ENCODE measurements around the gene PTDSS2. TPM values are rescaled to one million over a fixed set of nuclear protein-coding genes. Genes with fewer than 3 reads are reported as not detected.
"Not testable (repeated sequence)": the region's sequence is repeated elsewhere in the genome, so short reads cannot be mapped to it uniquely, and the experiment has no call there.

The PTDSS2 gene
- total RNA-seq, 1 donor from 2014 or later: 52.4 TPM

DNA sequence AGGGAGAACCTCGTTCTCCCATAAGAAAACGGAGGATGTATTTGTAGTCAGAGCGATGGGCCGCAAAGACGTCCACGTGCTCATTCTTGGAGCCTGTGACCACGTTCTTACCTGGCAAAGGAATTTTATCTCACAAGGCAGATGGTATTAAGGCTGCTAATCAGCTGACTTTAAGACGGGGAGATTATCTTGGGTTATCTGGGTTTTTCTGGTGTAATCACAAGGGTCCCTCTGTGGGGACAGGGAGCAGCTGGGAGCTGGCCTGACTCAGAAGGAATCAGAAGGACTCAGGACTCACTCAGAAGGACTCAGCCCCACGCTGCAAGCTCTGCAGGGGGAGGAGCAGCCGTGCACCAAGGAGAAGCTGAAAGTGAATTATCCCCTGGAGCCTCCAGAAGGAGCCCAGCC, 27.8 kb upstream of the PTDSS2 start:
- Mint-ChIP-seq H3K27ac (ENCODE audit: unreplicated experiment) (no peak overlapping the region), H3K4me3 (no peak overlapping the region), H3K27me3 (ENCODE audit: low read depth) (peaks cover 53% of the 10 kb centered on the region), H3K36me3 (ENCODE audit: low read depth) (no peaks in the 10 kb centered on the region), H3K4me1 (no peaks in the 10 kb centered on the region), H3K9me3 (no peaks in the 10 kb centered on the region)
- TF ChIP-seq, protein P1, sequence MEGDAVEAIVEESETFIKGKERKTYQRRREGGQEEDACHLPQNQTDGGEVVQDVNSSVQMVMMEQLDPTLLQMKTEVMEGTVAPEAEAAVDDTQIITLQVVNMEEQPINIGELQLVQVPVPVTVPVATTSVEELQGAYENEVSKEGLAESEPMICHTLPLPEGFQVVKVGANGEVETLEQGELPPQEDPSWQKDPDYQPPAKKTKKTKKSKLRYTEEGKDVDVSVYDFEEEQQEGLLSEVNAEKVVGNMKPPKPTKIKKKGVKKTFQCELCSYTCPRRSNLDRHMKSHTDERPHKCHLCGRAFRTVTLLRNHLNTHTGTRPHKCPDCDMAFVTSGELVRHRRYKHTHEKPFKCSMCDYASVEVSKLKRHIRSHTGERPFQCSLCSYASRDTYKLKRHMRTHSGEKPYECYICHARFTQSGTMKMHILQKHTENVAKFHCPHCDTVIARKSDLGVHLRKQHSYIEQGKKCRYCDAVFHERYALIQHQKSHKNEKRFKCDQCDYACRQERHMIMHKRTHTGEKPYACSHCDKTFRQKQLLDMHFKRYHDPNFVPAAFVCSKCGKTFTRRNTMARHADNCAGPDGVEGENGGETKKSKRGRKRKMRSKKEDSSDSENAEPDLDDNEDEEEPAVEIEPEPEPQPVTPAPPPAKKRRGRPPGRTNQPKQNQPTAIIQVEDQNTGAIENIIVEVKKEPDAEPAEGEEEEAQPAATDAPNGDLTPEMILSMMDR (conservative IDR thresholded peaks at IDR 0.05): no peak
- DNase-seq (ENCODE audit: low read depth, low spot score): no peak

DNA sequence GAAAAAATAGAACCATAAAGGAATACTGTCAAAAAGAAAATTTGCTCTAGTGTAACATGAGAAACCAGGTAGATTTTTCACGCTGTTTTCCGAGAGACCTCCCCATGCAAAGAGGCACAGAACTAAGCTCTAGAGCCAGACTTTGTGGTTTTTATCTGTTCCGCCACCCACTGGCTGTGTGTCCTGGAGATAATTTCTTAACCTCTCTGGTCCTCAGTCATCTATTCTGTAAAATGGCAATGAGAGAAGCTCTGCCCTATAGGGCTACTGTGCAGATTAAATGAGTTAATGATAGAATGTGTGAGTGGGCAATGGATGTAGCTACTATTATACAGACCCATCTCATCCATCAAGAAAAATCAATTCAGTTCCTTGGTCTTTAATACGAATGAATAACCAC, 25.8 kb upstream of the PTDSS2 start:
- Mint-ChIP-seq H3K4me1 (no peaks in the 10 kb centered on the region), H3K27ac (ENCODE audit: unreplicated experiment) (no peak overlapping the region), H3K36me3 (ENCODE audit: low read depth) (no peaks in the 10 kb centered on the region), H3K9me3 (no peaks in the 10 kb centered on the region), H3K4me3 (no peak overlapping the region), H3K27me3 (ENCODE audit: low read depth) (peaks cover 36% of the 10 kb centered on the region)
- TF ChIP-seq, protein P1 (conservative IDR thresholded peaks at IDR 0.05): no peak
- no peak for DNase-seq (ENCODE audit: low read depth, low spot score)

DNA sequence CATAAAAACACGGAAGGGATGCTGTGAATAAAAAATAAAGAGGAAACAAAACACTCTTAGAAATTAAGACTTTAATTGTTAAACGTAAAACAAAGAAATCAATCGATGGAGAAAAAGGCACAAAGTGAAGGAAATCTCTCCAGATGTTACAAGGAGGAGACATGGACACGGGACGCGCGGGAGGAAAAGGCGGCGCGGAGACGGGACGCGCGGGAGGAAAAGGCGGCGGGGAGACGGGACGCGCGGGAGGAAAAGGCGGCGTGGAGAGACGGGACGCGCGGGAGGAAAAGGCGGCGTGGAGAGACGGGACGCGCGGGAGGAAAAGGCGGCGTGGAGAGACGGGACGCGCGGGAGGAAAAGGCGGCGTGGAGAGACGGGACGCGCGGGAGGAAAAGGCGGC, 25.3 kb upstream of the PTDSS2 start:
- not testable (repeated sequence) for H3K4me1 Mint-ChIP-seq; DNase-seq (ENCODE audit: low read depth, low spot score); H3K9me3 Mint-ChIP-seq; H3K4me3 Mint-ChIP-seq; H3K36me3 Mint-ChIP-seq (ENCODE audit: low read depth); H3K27ac Mint-ChIP-seq (ENCODE audit: unreplicated experiment)
- peaks cover 34% of the 10 kb centered on the region for H3K27me3 Mint-ChIP-seq (ENCODE audit: low read depth)

DNA sequence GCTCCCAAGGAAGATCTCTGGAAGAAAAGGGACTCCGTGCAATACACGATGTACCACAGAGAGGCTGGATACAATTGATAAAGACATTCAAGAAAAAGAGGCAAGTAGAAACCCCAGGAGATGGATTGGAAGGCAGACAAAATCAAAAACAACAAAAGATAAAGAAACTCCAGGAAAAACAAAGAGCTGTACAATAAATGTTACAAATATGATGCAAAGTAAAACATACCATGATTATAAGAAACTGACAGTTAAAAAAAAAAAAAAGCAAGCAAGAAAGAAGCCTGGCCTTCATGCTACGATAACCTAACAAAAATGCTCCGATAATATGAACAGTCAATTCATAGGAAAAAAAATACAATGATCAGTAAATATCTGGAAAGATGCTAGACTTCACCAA, 24.8 kb upstream of the PTDSS2 start:
- no peaks in the 10 kb centered on the region for H3K9me3 Mint-ChIP-seq
- H3K36me3 Mint-ChIP-seq (ENCODE audit: low read depth): no peaks in the 10 kb centered on the region
- DNase-seq (ENCODE audit: low read depth, low spot score): no peak
- H3K4me1 Mint-ChIP-seq: no peaks in the 10 kb centered on the region
- H3K27me3 Mint-ChIP-seq (ENCODE audit: low read depth): peaks cover 33% of the 10 kb centered on the region
- no peak overlapping the region for H3K27ac Mint-ChIP-seq (ENCODE audit: unreplicated experiment)
- no peak overlapping the region for H3K4me3 Mint-ChIP-seq
- TF ChIP-seq, protein P1 (conservative IDR thresholded peaks at IDR 0.05): no peak

DNA sequence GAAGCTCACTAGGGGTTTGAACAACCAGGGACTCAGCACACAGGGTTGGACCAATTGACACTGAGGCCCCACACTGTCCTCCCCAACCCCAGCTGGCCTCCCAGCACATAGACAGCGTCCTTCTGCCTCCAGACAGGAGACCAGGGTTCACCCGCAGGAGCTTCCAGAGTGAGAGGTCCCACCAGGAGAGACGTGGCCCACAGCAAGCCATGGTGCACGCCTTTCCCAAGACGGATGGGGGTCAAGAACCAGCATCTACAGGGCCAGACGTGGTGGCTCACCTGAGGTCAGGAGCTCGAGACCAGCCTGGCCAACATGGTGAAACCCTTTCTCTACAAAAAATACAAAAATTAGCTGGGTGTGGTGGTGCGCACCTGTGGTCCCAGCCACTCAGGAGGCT, 23.2 kb upstream of the PTDSS2 start:
- Mint-ChIP-seq H3K27me3 (ENCODE audit: low read depth) (peaks cover 32% of the 10 kb centered on the region), H3K27ac (ENCODE audit: unreplicated experiment) (no peak overlapping the region), H3K4me3 (no peak overlapping the region), H3K36me3 (ENCODE audit: low read depth) (no peaks in the 10 kb centered on the region), H3K9me3 (no peaks in the 10 kb centered on the region), H3K4me1 (no peaks in the 10 kb centered on the region)
- DNase-seq (ENCODE audit: low read depth, low spot score): no peak
- TF ChIP-seq, protein P1 (conservative IDR thresholded peaks at IDR 0.05): no peak

DNA sequence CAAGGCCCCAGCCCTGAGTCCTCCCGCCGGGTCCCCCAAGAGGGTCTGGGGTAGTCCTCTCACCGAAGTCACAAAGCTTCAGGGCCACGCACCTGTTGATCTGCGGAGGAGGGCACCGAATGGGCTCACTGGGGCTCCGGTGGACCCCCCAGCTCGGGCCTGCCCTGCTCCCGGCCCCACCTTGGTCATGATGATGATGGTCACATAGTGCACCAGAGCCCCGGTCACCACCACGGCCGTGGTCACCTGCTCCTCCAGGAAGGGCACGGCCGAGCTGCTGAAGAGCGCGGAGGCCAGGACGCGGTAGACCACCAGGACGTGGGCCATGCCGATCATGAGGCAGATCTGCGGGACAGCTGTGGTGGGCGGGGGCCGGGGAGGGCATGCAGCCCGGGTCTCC, 21.8 kb upstream of the PTDSS2 start:
- TF ChIP-seq, protein P1 (conservative IDR thresholded peaks at IDR 0.05): no peak
- Mint-ChIP-seq H3K9me3 (no peaks in the 10 kb centered on the region), H3K36me3 (ENCODE audit: low read depth) (no peaks in the 10 kb centered on the region), H3K4me1 (no peaks in the 10 kb centered on the region), H3K27ac (ENCODE audit: unreplicated experiment) (no peak overlapping the region), H3K4me3 (no peak overlapping the region), H3K27me3 (ENCODE audit: low read depth) (peaks cover 21% of the 10 kb centered on the region)
- no peak for DNase-seq (ENCODE audit: low read depth, low spot score)

All from neural crest cell (in vitro differentiated cells).